Activated CD8-positive, alpha-beta memory T cell treated with anti-CD3 and anti-CD28 coated beads, Interleukin-2, amount 50 U/mL, for 1 hour (primary cell): ENCODE data around the gene JKAMP.
"Not testable (repeated sequence)": the region's sequence is repeated elsewhere in the genome, so short reads cannot be mapped to it uniquely, and the experiment has no call there.

Experiments
- DNase-seq: peaks from one replicate; pipeline ENCODE4 v3.0.0-alpha.2; 2020; ENCODE audit errors: extremely low read depth

The JKAMP gene

GRCh38 chr14:59483819-59484638 lies at the start of gene JKAMP, which contains the start of gene L3HYPDH:
JKAMP (plus strand) TSS chr14:59484517; CDS start chr14:59484590, 73 bp downstream.
L3HYPDH (minus strand) TSS chr14:59484408; CDS start chr14:59484316, 92 bp downstream.
- peak; percentile 94 for DNase-seq

GRCh38 chr14:59435101-59435500 lies 49.2 kb upstream of the JKAMP start:
- DNase-seq, result no peak

- no peak for DNase-seq
Measured at GRCh38 chr14:59435987-59436386, 48.3 kb upstream of the JKAMP start.

GRCh38 chr14:59438195-59438647 lies 46.1 kb upstream of the JKAMP start:
- no peak for DNase-seq

DNA sequence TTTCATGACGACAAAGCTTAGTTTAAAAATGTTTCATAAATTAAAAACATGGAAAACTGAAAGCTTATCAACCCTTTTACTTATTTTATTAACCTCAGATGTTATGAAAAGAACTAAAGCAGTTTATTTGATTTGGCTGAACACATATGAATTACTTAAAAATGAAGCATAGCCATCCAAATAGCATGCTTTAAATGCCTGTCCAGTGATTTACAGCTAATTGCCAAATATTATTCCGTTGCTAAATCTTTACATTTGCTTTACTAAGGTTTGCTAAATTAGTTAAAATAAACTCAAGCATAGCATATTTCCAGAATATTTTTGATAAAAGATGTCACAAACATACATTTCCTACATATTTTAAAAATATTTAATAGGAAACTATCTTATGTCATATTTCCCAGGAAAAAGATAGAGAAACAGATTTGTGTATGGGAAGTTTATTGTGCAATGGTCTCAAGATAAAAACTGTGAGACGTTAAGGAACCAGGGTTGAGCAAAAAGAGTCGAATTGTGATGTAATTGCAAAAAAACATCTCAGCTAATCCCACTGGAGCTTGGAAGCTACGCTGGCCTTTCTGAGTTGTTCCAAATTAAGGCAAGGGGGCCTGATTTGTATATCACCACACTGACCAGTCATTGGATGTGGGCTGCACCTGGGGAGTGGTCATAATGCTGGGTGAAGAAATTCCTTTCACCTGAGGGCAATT lies 44.9 kb upstream of the JKAMP start:
- DNase-seq, result no peak

- not testable (repeated sequence) for DNase-seq
Measured at GRCh38 chr14:59448673-59449072, 35.6 kb upstream of the JKAMP start.

DNA sequence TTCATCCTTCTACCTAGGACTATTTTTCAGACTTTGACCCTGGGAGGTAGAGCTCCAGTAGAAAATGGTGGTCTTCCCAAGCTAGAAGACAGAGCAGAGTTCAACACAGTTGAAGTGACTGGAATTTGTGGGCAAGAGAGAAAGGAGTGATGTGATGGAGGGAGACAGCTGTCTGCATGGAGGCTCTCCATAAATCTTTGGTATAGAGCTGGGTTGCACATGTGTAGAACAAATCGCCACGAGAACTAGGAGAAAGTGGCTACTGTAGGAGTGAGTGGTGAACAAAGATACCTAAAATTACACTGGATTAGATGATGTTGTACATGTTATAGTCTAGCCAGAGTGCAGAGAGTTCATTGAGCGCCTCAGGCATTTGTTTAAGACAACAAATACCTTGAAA lies 33.6 kb upstream of the JKAMP start:
- DNase-seq, result no peak

GRCh38 chr14:59451849-59452248 lies 32.5 kb upstream of the JKAMP start:
- DNase-seq, result no peak

- DNase-seq, result no peak
Measured at GRCh38 chr14:59454139-59454538, 30.2 kb upstream of the JKAMP start.

DNA sequence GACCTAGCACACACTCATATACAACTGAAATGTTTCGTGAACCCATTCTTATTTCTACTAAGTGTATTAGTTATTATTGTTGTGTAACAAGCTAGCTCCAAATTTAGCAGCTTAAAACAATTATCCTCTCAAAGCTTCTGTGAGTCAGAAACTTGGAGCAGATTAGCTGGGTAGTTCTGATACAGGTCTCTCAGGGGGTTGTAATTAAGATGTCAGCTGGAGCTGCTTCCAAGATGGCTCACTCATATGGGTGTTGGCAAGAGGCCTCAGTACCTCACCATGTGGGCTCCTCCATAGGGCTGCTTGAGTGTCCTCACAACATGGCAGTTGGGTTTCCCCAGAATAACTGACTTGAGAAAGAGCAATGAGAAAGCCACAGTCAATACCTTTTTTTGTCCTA lies 28.9 kb upstream of the JKAMP start:
- DNase-seq, result no peak

DNA sequence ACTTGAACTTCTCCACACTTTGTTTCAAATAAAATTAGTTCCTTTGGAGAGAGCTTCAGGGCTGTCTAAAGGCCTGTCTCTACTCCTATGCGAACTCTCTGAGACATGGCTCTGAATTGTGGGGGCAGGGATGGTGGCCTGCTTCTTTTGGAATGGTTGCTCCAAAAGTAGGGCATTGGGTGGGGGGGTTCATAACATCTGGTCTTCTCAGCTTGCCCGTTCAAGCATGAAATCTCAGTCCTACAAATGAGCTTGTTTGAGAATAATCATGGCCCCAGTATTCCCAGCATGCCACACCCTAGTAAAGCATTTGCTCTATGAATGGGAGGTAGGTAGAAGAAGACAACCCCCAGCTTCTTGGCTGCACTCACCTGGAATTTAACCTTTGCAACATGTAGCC lies 25.8 kb upstream of the JKAMP start:
- DNase-seq, result no peak

- DNase-seq, result no peak
Measured at GRCh38 chr14:59460378-59460777, 23.9 kb upstream of the JKAMP start.

- DNase-seq, result no peak
Measured at GRCh38 chr14:59461891-59462290, 22.4 kb upstream of the JKAMP start.

DNA sequence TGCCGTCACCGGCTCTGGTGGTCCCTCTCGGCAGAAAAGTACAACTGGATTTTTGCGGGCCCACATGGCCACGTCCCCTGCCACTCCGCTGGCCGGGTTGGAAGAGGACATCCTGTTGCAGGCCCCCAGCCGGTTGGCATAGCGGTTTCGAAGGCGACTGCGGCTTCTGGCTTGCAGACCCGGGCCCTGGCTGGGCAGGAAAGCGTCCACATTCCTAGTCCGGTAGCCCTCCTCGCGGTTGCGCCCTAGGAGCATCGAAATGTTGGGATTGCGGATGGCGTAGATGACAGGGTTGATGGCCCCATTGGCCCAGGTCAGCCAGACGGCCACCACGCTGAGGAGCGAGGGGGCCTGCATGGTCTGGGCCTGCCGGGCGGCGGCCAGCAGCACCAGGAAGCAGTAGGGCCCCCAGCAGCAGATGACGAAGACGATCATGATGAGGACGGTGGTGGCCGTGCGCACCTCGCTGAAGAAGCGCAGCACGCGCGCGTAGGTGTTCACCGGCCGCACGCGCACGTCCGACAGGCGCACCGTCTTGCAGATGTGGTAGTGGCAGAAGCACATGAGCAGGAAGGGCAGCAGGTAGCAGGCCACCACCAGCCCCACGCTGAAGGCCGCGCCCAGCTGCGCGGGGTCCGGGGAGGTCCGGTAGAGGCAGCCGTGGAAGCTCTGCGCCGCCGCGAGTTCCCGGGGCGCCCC lies 20.4 kb upstream of the JKAMP start:
- no peak for DNase-seq

DNA sequence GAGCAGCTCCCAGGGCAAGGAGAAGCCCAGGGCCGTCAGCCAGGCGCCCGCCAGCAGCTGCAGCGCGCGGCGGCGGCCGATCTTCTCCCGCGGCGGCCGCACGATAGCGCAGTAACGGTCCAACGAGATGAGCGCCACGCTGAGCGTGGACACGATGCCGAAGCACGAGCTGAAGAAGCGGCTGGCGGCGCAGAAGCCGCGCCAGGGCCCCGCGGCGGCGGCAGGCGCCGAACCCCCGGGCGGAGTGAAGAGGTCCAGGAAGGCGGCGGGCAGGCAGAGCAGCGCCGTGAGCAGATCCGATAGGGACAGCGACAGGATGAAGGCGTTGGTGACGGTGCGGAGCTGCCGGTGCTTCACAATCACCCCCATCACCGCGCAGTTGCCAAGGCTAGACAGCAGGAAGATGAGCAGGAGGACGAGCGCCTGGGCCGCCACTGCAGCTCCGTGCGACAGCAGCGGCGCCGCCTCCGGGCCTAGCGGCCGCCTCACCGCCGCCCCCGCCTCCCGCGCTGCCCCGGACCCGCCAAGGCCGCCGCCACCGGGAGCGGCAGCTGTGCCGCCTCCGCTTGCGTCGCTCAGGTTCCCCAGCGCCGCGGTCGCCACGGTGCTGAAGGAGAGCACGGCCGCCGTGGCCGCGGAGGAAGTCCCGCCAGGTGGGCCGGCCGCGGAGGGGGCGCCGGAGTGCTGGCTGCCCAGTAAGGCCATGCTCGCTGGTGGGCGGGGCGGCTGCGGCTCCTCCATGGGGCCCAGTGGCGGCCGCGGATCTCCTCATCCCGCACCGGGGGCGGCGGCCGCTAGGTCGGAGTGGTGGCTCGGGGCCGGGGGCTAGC lies 19.6 kb upstream of the JKAMP start:
- no peak for DNase-seq

DNA sequence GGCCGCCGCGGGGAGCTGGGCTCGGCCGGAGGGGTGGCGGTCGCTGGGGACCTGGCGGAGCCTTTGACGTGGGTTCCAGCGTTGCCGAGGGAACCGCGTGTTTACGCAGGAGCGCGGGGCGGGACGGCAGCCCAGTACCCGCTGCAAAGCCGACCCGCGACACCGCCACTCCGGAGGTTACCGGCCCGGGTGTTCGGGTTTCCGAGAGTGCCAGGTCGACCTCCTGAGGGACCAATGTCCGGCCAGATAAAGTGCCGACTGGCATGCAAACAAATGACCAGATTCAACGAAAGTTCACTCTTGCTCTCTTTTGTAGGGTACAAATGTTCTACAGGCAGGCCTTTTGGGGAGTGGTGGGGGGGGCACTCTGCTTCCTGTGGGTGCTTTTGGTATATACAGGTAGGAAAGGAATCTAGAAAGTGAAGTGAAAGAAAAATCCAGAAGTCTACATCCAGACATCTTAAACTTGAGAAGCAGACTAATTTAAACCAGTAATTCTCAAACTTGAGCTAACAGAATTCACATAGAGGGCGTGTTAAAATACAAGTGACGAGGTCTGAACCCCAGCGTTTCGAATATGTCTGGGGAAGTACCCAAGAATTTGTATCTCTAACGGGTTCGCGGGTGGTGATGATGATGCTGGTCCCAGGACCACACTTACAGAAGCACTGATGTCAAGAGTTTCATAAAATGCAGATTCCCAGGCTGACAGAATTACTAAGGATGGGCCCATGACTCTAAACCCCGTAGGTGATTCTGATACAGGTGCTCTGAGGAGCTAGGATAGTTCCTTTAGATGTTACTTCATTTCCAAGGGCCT lies 18.8 kb upstream of the JKAMP start, which contains the start of gene GPR135:
Gene GPR135 (minus strand): TSS at position 65 of the 820 bp plus-strand sequence. CDS start 154 bp downstream, outside the sequence.
- DNase-seq, result no peak

GRCh38 chr14:59474172-59474571 lies 10.1 kb upstream of the JKAMP start:
- no peak for DNase-seq

GRCh38 chr14:59475709-59476108 lies 8.6 kb upstream of the JKAMP start:
- DNase-seq, result no peak

- DNase-seq, result no peak
Measured at GRCh38 chr14:59478540-59478939, 5.8 kb upstream of the JKAMP start.

DNA sequence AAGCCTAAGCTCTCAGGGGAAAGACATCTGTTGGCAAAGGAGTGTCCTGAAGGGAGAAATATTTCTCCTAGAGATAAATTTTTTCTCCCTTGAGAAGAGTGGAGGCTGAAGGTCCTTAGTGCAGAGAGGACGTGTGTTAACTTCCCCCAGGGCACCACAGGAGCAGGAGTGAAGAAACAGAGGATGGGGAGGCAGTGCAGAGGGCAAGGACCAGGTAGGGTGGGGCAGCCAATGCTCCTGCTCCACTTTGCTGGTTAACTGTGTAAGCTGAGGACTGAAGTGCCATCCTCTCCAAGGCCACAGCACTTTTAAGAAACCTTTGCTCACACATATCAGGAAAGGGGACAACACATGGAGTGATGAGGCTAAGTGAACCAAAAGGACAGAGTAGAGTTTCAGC lies 4.2 kb upstream of the JKAMP start:
- DNase-seq, result no peak
